Thyroid gland (tissue), 4 donors: Measurements from ENCODE around the gene KCNH5.
"Not testable (repeated sequence)": the region's sequence is repeated elsewhere in the genome, so short reads cannot be mapped to it uniquely, and the experiment has no call there.

Experiments
- POLR2A ChIP-seq, 2 donors: fragments of 450-650 bp; IDR thresholded peaks; one replicate each; pipeline ENCODE4 v1.6.1; 2017; ENCODE audit warnings: antibody characterized with exemption in 2 of 2, mild to moderate bottlenecking in 2 of 2, moderate library complexity in 1 of 2
- TF ChIP-seq, protein P1 (sequence below), 6 experiments: fragments of 200-600 bp in 3 of 6; fragments of 450-650 bp in 3 of 6; sonication (generic) in 3 of 6; IDR thresholded peaks; one replicate each; pipeline ENCODE4 v1.5.1; 2016 to 2019; ENCODE audit warnings: antibody characterized with exemption in 6 of 6, mild to moderate bottlenecking in 2 of 6, inconsistent platforms in 1 of 6, moderate library complexity in 1 of 6

DNA sequence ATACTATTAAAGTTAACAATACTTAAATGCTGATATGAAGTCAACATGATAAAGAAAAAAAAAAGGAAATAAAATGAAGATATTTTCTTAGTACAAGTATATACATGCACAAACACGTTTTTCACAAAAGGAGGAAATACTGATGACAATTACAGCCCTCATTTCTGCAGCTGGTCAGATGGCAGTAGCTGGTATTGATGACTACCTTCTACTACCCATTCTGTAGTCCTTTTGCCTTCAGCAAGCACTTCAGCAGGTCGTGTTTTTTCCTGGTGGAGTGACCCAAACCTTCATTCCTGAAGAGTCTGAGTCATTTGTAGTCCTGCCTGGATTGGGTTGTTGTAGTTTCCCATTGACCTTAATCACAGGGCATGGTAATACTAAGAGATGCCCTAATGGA, 187.2 kb downstream of the KCNH5 start:
- TF ChIP-seq, protein P1, sequence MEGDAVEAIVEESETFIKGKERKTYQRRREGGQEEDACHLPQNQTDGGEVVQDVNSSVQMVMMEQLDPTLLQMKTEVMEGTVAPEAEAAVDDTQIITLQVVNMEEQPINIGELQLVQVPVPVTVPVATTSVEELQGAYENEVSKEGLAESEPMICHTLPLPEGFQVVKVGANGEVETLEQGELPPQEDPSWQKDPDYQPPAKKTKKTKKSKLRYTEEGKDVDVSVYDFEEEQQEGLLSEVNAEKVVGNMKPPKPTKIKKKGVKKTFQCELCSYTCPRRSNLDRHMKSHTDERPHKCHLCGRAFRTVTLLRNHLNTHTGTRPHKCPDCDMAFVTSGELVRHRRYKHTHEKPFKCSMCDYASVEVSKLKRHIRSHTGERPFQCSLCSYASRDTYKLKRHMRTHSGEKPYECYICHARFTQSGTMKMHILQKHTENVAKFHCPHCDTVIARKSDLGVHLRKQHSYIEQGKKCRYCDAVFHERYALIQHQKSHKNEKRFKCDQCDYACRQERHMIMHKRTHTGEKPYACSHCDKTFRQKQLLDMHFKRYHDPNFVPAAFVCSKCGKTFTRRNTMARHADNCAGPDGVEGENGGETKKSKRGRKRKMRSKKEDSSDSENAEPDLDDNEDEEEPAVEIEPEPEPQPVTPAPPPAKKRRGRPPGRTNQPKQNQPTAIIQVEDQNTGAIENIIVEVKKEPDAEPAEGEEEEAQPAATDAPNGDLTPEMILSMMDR (IDR thresholded peaks at IDR 0.05), result not testable (repeated sequence)
- not testable (repeated sequence) for TF ChIP-seq POLR2A (IDR thresholded peaks at IDR 0.05)
